HG02798 (cell line): ENCODE data around the gene STX2.
"Not testable (repeated sequence)": the region's sequence is repeated elsewhere in the genome, so short reads cannot be mapped to it uniquely, and the experiment has no call there.

Experiments
- ATAC-seq: cut with Tn5 transposase; IDR thresholded peaks from one replicate; pipeline ENCODE4 v1.9.1; 2021; ENCODE audit warnings: mild to moderate bottlenecking; ENCODE audit not compliant: unreplicated experiment, poor library complexity

Gene STX2

DNA sequence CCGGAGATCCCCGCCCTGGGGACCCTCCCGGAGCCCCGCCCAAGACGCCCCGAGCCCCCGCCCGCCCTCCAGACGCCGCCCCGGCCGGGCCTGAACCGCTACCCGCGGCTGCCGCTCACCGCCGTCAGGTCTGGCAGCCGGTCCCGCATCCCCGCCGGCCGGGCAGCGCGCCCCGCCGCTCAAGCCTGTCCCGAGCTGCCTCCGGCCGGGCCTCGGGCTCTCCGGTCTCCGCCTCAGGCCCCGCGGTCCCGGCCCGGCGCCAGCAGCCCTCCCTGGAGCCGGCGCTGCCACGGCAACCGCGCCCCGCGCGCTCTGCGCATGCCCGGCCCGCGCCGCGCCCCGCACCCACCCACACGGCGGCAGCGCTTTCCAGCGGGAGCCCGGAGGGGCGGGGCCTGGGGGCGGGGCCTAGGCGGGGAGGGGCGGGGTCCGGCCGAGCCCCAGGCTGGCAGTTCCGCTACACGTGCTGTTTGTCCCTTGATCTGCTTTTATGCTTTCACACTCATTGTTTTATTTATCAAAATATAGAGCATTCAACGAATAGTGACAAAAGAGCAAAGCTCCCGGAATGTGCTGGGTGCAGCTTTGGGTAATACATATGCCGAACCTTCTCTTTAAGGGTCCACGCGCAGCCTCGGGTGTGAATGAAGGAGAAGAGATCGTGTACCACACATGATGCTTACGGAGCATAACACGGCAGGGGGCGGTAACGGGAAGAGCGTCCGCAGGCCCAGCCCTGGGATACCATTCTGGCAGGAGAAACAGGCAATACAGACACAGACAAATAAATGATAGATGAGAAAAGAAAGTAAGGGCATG is at the start of gene STX2:
STX2 (minus strand) TSS at position 300 of the 819 bp plus-strand sequence; CDS start at position 149, 151 bp downstream.
- ATAC-seq = peak; percentile 94

GRCh38 chr12:130887190-130887589 is 48.1 kb upstream of the STX2 start:
- not testable (repeated sequence) for ATAC-seq

DNA sequence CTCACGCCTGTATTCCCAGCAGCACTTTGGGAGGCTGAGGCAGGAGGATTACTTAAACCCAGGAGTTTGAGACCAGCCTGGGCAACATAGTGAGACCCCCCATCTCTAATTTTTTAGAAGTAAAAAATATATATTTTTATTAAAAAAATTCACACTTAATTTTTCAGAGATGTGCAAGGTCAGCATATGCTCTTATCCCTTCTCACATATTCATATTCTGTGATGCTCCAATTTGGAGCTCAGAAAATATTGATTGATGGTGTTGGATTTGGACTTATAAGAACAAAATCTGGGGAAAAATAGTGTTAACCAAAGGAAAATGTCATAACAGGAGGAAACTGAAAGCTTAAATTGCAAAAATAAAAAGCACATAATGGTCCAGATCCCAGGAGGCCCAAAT is 42.5 kb upstream of the STX2 start:
- ATAC-seq = no peak

GRCh38 chr12:130881046-130881445 is 42.0 kb upstream of the STX2 start:
- no peak for ATAC-seq

DNA sequence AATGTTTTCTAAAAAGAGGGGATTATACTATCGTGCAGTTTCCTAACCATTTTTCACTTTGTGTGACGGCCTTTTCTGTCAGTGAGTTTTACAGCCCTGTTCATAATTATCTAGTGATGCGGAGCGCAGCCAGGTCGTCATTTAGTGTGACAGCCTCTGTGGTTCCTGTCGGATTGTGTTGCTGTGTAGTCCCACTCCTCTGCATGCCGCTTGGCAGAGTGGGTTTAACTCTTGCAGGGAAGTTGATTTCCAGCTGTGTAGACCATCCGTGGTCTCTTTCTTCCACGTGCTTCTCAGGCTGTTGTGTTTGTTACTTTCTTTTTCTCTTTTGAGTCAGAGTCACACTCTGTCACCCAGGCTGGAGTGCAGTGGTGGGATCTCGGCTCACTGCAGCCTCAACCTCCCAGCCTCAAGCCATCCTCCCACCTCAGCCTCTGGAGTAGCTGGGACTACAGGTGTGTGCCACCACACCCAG is 41.4 kb upstream of the STX2 start:
- peak; percentile 58 for ATAC-seq

GRCh38 chr12:130879781-130880389 is 40.8 kb upstream of the STX2 start:
- no peak for ATAC-seq

GRCh38 chr12:130879212-130879686 is 40.2 kb upstream of the STX2 start:
- ATAC-seq = peak; percentile 85

DNA sequence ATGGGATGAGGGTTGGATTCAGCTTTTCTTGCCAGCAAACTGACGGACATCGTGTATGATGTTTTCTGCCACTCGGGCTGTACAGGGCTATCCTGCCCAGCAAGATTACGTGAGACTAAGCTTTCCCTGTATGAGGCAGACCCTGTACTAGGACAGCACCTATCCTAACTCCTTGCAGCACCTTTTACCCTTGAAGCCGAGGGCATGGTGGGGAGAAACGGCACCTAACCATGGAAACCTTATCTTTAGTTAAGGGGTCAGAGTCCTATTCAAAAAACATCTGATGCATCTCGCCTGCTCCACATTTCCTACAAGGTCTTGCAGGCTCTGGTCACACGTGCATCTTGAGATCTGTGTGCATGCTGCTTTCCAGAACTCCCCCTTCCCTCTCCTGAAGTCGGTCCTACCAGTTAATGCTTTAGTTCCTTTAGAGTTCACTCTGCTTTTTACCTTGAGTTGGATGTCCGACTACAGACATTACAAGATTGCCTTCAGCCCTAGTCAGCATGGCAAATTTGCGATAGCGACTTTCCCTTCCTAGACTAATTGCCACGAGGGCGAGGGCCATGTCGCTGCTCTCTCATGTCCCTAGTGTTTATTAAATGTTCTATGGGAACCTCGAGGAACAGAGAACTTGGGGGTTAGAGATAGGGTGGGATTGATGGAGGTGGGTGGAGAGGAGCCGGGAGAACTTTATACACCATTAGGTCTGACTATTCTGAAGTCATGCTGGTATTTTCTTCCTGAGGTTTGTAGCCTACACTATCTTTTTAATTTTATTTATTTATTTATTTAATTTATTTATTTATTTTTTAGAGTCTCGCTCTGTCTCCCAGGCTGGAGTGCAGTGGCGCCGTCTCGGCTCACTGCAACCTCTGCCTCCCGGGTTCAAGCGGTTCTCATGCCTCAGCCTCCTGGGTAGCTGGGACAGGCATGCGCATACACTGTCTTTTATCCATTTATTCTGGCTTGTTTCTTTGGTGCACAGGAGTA is 39.4 kb upstream of the STX2 start:
- ATAC-seq = no peak

DNA sequence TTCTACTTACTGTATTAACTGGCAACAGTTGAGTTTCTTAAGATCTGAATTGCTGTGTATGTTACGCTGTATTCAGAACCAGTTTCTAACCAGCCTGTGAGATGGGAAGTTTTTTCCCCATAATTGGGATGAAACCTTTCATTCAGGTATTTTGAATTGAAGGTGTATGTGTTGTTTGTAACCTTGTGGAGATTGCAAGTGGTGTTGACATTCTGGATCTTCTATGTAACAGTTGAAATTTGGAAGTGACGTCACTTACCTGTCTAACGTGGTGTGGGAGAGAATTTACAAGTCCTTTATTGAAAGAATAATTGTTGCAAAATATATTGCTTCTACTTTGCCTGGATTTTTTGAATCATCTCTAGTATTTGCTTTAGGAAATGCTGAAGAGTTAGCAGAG is 38.3 kb upstream of the STX2 start:
- no peak for ATAC-seq

DNA sequence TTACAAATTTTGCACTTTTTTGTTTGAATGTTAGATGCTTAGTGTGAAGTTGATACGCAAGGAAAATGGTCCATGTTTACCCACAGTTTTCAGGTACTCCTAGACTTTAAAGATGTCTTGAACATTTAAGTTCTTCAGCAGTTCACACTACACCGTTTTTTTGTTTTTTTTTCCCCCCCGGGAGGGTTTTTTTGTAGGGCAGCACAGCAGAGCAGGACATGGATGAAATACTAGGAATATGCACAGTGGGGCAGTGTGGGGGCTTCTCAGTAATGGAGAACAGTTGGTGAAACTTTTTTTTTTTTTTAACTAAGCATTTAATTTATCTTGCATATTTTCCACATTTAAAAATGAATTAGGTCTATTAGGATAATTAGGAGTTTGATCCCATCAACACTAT is 37.7 kb upstream of the STX2 start:
- ATAC-seq = no peak

- no peak for ATAC-seq
Measured at GRCh38 chr12:130876297-130876696, 37.2 kb upstream of the STX2 start.

GRCh38 chr12:130875708-130876107 is 36.7 kb upstream of the STX2 start:
- ATAC-seq = not testable (repeated sequence)

- ATAC-seq = no peak
Measured at GRCh38 chr12:130875193-130875592, 36.1 kb upstream of the STX2 start.

- no peak for ATAC-seq
Measured at GRCh38 chr12:130874696-130875095, 35.6 kb upstream of the STX2 start.

- ATAC-seq = no peak
Measured at GRCh38 chr12:130873825-130874224, 34.8 kb upstream of the STX2 start.

- ATAC-seq = no peak
Measured at GRCh38 chr12:130873106-130873795, 34.2 kb upstream of the STX2 start.

DNA sequence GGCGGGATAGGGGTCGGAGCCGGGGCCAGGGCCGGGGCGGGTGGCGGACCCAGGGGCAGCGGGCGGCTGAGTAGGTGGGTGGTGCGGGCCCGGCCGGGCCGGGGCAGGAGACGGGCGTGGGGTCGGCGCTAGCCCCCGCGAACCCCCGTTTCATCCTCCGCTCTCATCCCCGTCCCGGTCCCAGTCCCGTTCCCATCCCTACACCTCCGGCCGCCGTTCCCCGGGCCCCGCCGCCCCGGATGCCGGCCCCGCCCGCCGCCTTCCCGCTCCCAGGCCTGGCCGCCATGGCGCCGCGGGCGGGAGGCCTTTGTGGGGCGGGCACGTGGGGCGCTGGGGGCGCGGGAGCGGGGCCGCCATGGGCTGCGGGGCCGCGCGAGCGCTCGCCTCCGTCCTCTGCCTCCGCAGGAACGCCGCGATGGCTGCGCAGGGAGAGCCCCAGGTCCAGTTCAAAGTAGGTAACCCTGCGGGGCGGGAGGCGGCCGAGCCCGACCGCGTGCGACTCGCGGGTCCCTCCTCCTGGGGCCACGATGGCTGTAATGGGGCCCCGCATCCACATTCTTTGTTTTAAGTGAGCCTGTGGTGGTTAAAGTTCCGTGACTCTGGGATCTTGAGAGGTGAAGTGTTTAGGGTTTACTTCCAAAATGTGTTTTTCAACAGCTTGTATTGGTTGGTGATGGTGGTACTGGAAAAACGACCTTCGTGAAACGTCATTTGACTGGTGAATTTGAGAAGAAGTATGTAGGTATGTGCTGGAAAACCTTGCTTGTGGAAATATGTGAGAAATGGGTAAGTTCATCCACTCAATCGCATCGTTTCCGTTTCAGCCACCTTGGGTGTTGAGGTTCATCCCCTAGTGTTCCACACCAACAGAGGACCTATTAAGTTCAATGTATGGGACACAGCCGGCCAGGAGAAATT is 33.4 kb upstream of the STX2 start:
- peak; percentile 30 for ATAC-seq

DNA sequence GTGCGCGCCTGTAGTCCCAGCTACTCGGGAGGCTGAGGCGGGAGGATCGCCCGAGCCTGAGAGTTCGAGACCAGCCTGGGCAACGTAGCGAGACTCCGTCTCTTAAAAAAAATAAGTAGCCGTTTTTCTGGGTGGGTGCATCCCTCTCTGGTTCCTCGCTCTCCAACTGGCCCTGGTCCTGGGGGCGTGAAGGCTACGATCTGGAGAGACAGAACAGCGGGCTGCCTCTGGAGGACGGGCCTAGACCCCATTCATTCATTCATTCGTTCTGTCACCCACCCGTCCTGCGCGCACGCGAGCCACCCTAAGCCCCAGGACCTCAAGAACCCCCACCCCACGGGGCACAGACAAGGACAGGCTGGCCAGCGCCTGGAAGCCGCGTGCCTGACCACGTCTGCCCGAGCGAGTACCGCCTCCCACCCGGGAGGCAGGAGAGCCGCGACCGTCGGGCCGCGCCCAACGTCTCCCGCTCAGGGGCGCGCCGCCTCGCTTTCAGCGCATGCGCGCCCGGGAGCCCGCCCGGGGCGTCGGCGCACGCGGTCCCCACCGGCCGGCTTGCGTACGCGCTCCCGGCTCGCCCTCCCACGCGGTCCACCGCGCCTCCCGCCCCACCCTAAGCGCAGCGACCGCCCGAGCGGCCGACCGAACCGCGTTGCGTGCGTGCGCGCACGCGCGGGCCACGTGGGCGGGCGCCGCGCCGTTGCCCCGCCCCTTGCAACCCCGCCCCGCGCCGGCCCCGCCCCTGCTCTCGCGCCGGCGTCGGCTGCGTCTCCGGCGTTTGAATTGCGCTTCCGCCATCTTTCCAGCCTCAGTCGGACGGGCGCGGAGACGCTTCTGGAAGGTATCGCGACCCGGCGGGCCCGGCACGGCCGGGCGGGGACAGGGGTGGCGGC is 32.5 kb upstream of the STX2 start, which contains the start of gene RAN:
RAN (plus strand) TSS at position 781 of the 893 bp plus-strand sequence. CDS start 528 bp downstream, outside the sequence.
- ATAC-seq = peak; percentile 86
